ENCODE data around the gene ABAT. TPM values are rescaled to one million over a fixed set of nuclear protein-coding genes. Genes with fewer than 3 reads are reported as not detected.
"Not testable (repeated sequence)": the region's sequence is repeated elsewhere in the genome, so short reads cannot be mapped to it uniquely, and the experiment has no call there.

ABAT gene
- total RNA-seq, 1 donor from 2014 or later = 3.1 TPM

- DNase-seq (ENCODE audit: low spot score) = no peak
Observed at GRCh38 chr16:8741636-8742035, 67.2 kb downstream of the ABAT start.

- no peak for DNase-seq (ENCODE audit: low spot score)
Observed at GRCh38 chr16:8742068-8742467, 67.7 kb downstream of the ABAT start.

- DNase-seq (ENCODE audit: low spot score) = not testable (repeated sequence)
Observed at GRCh38 chr16:8748944-8749343, 74.5 kb downstream of the ABAT start.

- DNase-seq (ENCODE audit: low spot score) = no peak
Observed at GRCh38 chr16:8751481-8752311, 77.3 kb downstream of the ABAT start.

- DNase-seq (ENCODE audit: low spot score) = no peak
Observed at GRCh38 chr16:8752706-8753105, 78.3 kb downstream of the ABAT start.

- no peak for DNase-seq (ENCODE audit: low spot score)
Observed at GRCh38 chr16:8753416-8754054, 79.1 kb downstream of the ABAT start.

- DNase-seq (ENCODE audit: low spot score) = no peak
Observed at GRCh38 chr16:8756755-8757154, 82.3 kb downstream of the ABAT start.

- no peak for DNase-seq (ENCODE audit: low spot score)
Observed at GRCh38 chr16:8758022-8758421, 83.6 kb downstream of the ABAT start.

GRCh38 chr16:8760021-8760420 is 85.6 kb downstream of the ABAT start:
- DNase-seq (ENCODE audit: low spot score) = no peak

- no peak for DNase-seq (ENCODE audit: low spot score)
Observed at GRCh38 chr16:8761078-8761477, 86.7 kb downstream of the ABAT start.

GRCh38 chr16:8762254-8762653 is 87.8 kb downstream of the ABAT start:
- DNase-seq (ENCODE audit: low spot score) = no peak

GRCh38 chr16:8763083-8763482 is 88.7 kb downstream of the ABAT start:
- no peak for DNase-seq (ENCODE audit: low spot score)

- no peak for DNase-seq (ENCODE audit: low spot score)
Observed at GRCh38 chr16:8763899-8764298, 89.5 kb downstream of the ABAT start.

GRCh38 chr16:8764525-8765250 is 90.3 kb downstream of the ABAT start:
- no peak for DNase-seq (ENCODE audit: low spot score)

- DNase-seq (ENCODE audit: low spot score) = no peak
Observed at GRCh38 chr16:8767176-8767575, 92.8 kb downstream of the ABAT start.

- no peak for DNase-seq (ENCODE audit: low spot score)
Observed at GRCh38 chr16:8768283-8768682, 93.9 kb downstream of the ABAT start.

GRCh38 chr16:8768692-8769091 is 94.3 kb downstream of the ABAT start:
- no peak for DNase-seq (ENCODE audit: low spot score)

GRCh38 chr16:8773537-8773936 is 99.1 kb downstream of the ABAT start:
- no peak for DNase-seq (ENCODE audit: low spot score)

GRCh38 chr16:8774208-8774607 is 99.8 kb downstream of the ABAT start:
- no peak for DNase-seq (ENCODE audit: low spot score)

- DNase-seq (ENCODE audit: low spot score) = no peak
Observed at GRCh38 chr16:8775359-8775758, 100.9 kb downstream of the ABAT start.

- peak; percentile 40 for DNase-seq (ENCODE audit: low spot score)
Observed at GRCh38 chr16:8776129-8776584, 101.7 kb downstream of the ABAT start.

- no peak for DNase-seq (ENCODE audit: low spot score)
Observed at GRCh38 chr16:8777217-8777616, 102.8 kb downstream of the ABAT start.

Measured in umbilical cord (tissue), 2 donors.